ENCODE data around the gene GRK1. TPM values are rescaled to one million over a fixed set of nuclear protein-coding genes. Genes with fewer than 3 reads are reported as not detected.

Gene GRK1
- total RNA-seq, 2 experiments from 2014 or later, result not detected

- POLR2A ChIA-PET, result no interaction called here
- H3K27ac Mint-ChIP-seq, result no peak overlapping the region
- intact Hi-C loops (cut with micrococcal nuclease), result no loop called here
- DNase-seq, result no peak
- H3K27me3 Mint-ChIP-seq, result no peaks in the 10 kb centered on the region
- no peaks in the 10 kb centered on the region for H3K4me1 Mint-ChIP-seq (ENCODE audit: low read depth)
- no peaks in the 10 kb centered on the region for H3K9me3 Mint-ChIP-seq
- H3K4me3 Mint-ChIP-seq, result no peak overlapping the region
- H3K36me3 Mint-ChIP-seq, result peaks cover 76% of the 10 kb centered on the region
- CTCF ChIA-PET, result no interaction called here
Observed at GRCh38 chr13:113635709-113636108, 31.3 kb upstream of the GRK1 start.

- no peaks in the 10 kb centered on the region for H3K27me3 Mint-ChIP-seq
- CTCF ChIA-PET, result no interaction called here
Observed at GRCh38 chr13:113636266-113636963, 30.6 kb upstream of the GRK1 start.

GRCh38 chr13:113637262-113638160 is 29.5 kb upstream of the GRK1 start:
- Mint-ChIP-seq H3K27ac (no peak overlapping the region), H3K4me1 (ENCODE audit: low read depth) (no peaks in the 10 kb centered on the region), H3K27me3 (no peaks in the 10 kb centered on the region), H3K36me3 (peaks cover 79% of the 10 kb centered on the region), H3K4me3 (no peak overlapping the region), H3K9me3 (peaks cover 6% of the 10 kb centered on the region)
- intact Hi-C loops (cut with micrococcal nuclease), result no loop called here
- CTCF ChIA-PET, result no interaction called here
- no peak for DNase-seq
- POLR2A ChIA-PET, result interaction anchor here (0.6 kb wide), 1 partner anchor 132 kb away, joined by 5 read pairs; no protein-coding TSS in a partner anchor

More at GRCh38 chr13:113636266-113636963, 30.6 kb upstream of the GRK1 start:
- intact Hi-C loops (cut with micrococcal nuclease), result no loop called here
- no peak overlapping the region for H3K27ac Mint-ChIP-seq
- H3K9me3 Mint-ChIP-seq, result no peaks in the 10 kb centered on the region
- POLR2A ChIA-PET, result no interaction called here
- H3K4me3 Mint-ChIP-seq, result no peak overlapping the region
- no peaks in the 10 kb centered on the region for H3K4me1 Mint-ChIP-seq (ENCODE audit: low read depth)
- DNase-seq, result no peak
- H3K36me3 Mint-ChIP-seq, result peaks cover 75% of the 10 kb centered on the region

GRCh38 chr13:113638173-113638746 is 28.8 kb upstream of the GRK1 start:
- Mint-ChIP-seq H3K4me1 (ENCODE audit: low read depth) (no peaks in the 10 kb centered on the region), H3K36me3 (peaks cover 74% of the 10 kb centered on the region), H3K4me3 (no peak overlapping the region), H3K9me3 (peaks cover 8% of the 10 kb centered on the region), H3K27me3 (no peaks in the 10 kb centered on the region), H3K27ac (no peak overlapping the region)
- intact Hi-C loops (cut with micrococcal nuclease), result no loop called here
- ChIA-PET POLR2A (interaction anchor here (0.6 kb wide), 1 partner anchor 131 kb away, joined by 5 read pairs; no protein-coding TSS in a partner anchor), CTCF (no interaction called here)
- peak; percentile 1 for DNase-seq

GRCh38 chr13:113638806-113639205 is 28.2 kb upstream of the GRK1 start:
- peak; percentile 1 for DNase-seq
- intact Hi-C loops (cut with micrococcal nuclease), result no loop called here
- H3K27me3 Mint-ChIP-seq, result no peaks in the 10 kb centered on the region
- no peaks in the 10 kb centered on the region for H3K4me1 Mint-ChIP-seq (ENCODE audit: low read depth)
- peaks cover 69% of the 10 kb centered on the region for H3K36me3 Mint-ChIP-seq
- H3K4me3 Mint-ChIP-seq, result no peak overlapping the region
- H3K27ac Mint-ChIP-seq, result no peak overlapping the region
- peaks cover 8% of the 10 kb centered on the region for H3K9me3 Mint-ChIP-seq
- POLR2A ChIA-PET, result no interaction called here
- CTCF ChIA-PET, result no interaction called here

GRCh38 chr13:113639616-113640262 is 27.3 kb upstream of the GRK1 start:
- Mint-ChIP-seq H3K9me3 (peaks cover 8% of the 10 kb centered on the region), H3K27ac (no peak overlapping the region), H3K27me3 (no peaks in the 10 kb centered on the region), H3K4me1 (ENCODE audit: low read depth) (no peaks in the 10 kb centered on the region), H3K36me3 (peaks cover 60% of the 10 kb centered on the region), H3K4me3 (no peak overlapping the region)
- intact Hi-C loops (cut with micrococcal nuclease), result no loop called here
- DNase-seq, result peak; percentile 4
- ChIA-PET CTCF (no interaction called here), POLR2A (no interaction called here)

- DNase-seq, result no peak
- POLR2A ChIA-PET, result no interaction called here
- H3K36me3 Mint-ChIP-seq, result peaks cover 51% of the 10 kb centered on the region
- CTCF ChIA-PET, result no interaction called here
- no peak overlapping the region for H3K4me3 Mint-ChIP-seq
- intact Hi-C loops (cut with micrococcal nuclease), result no loop called here
- peaks cover 2% of the 10 kb centered on the region for H3K4me1 Mint-ChIP-seq (ENCODE audit: low read depth)
- peaks cover 8% of the 10 kb centered on the region for H3K9me3 Mint-ChIP-seq
- no peaks in the 10 kb centered on the region for H3K27me3 Mint-ChIP-seq
- H3K27ac Mint-ChIP-seq, result no peak overlapping the region
Observed at GRCh38 chr13:113641426-113641825, 25.6 kb upstream of the GRK1 start.

- Mint-ChIP-seq H3K9me3 (peaks cover 8% of the 10 kb centered on the region), H3K36me3 (peaks cover 40% of the 10 kb centered on the region), H3K27me3 (no peaks in the 10 kb centered on the region), H3K27ac (no peak overlapping the region), H3K4me3 (no peak overlapping the region), H3K4me1 (ENCODE audit: low read depth) (peaks cover 5% of the 10 kb centered on the region)
- DNase-seq, result no peak
- POLR2A ChIA-PET, result no interaction called here
- intact Hi-C loops (cut with micrococcal nuclease), result no loop called here
- CTCF ChIA-PET, result no interaction called here
Observed at GRCh38 chr13:113642563-113642962, 24.5 kb upstream of the GRK1 start.

GRCh38 chr13:113643593-113643992 is 23.4 kb upstream of the GRK1 start:
- Mint-ChIP-seq H3K9me3 (peaks cover 8% of the 10 kb centered on the region), H3K27me3 (no peaks in the 10 kb centered on the region), H3K4me3 (no peak overlapping the region), H3K27ac (no peak overlapping the region), H3K36me3 (peaks cover 31% of the 10 kb centered on the region), H3K4me1 (ENCODE audit: low read depth) (peaks cover 5% of the 10 kb centered on the region)
- ChIA-PET POLR2A (no interaction called here), CTCF (no interaction called here)
- DNase-seq, result no peak
- intact Hi-C loops (cut with micrococcal nuclease), result no loop called here

- DNase-seq, result no peak
- ChIA-PET CTCF (no interaction called here), POLR2A (no interaction called here)
- intact Hi-C loops (cut with micrococcal nuclease), result no loop called here
- H3K9me3 Mint-ChIP-seq, result peaks cover 8% of the 10 kb centered on the region
- H3K27me3 Mint-ChIP-seq, result no peaks in the 10 kb centered on the region
- H3K36me3 Mint-ChIP-seq, result peaks cover 23% of the 10 kb centered on the region
- peaks cover 5% of the 10 kb centered on the region for H3K4me1 Mint-ChIP-seq (ENCODE audit: low read depth)
- no peak overlapping the region for H3K27ac Mint-ChIP-seq
- H3K4me3 Mint-ChIP-seq, result no peak overlapping the region
Observed at GRCh38 chr13:113644800-113645199, 22.2 kb upstream of the GRK1 start.

- ChIA-PET CTCF (no interaction called here), POLR2A (no interaction called here)
- Mint-ChIP-seq H3K4me3 (no peak overlapping the region), H3K27me3 (no peaks in the 10 kb centered on the region), H3K27ac (no peak overlapping the region), H3K36me3 (peaks cover 18% of the 10 kb centered on the region), H3K9me3 (peaks cover 8% of the 10 kb centered on the region), H3K4me1 (ENCODE audit: low read depth) (peaks cover 5% of the 10 kb centered on the region)
- DNase-seq, result no peak
- intact Hi-C loops (cut with micrococcal nuclease), result no loop called here
Observed at GRCh38 chr13:113645329-113645728, 21.7 kb upstream of the GRK1 start.

- Mint-ChIP-seq H3K36me3 (peaks cover 12% of the 10 kb centered on the region), H3K27me3 (no peaks in the 10 kb centered on the region), H3K4me3 (no peak overlapping the region), H3K9me3 (peaks cover 8% of the 10 kb centered on the region), H3K27ac (no peak overlapping the region), H3K4me1 (ENCODE audit: low read depth) (peaks cover 5% of the 10 kb centered on the region)
- DNase-seq, result peak; percentile 6
- intact Hi-C loops (cut with micrococcal nuclease), result no loop called here
- POLR2A ChIA-PET, result no interaction called here
- CTCF ChIA-PET, result no interaction called here
Observed at GRCh38 chr13:113646376-113646775, 20.6 kb upstream of the GRK1 start.

Measured in activated CD4-positive, alpha-beta memory T cell treated with anti-CD3 and anti-CD28 coated beads for 36 hours (primary cell).